HepG2 (cell line): ENCODE measurements around the gene RBBP5. TPM values are rescaled to one million over a fixed set of nuclear protein-coding genes. Genes with fewer than 3 reads are reported as not detected.

Source experiments
- ATAC-seq: fragments of 200-7000 bp; cut with Tn5 transposase; 3 replicates; pipeline ENCODE4 v1.9.1; 2020; ENCODE audit warnings: mild to moderate bottlenecking, moderate library complexity
- BruUV-seq: library from RNA; stranded (reverse); fragments of 400-500 nt; replicated peaks from 2 replicates; lab custom pipeline; 2021; lab: Mats Ljungman, UMichigan
- CTCF ChIA-PET: fragments of 300-600 bp; formaldehyde crosslinking; extraction: SDS; loops from one replicate; lab custom pipeline; 2021; ENCODE audit warnings: low total read pairs, inconsistent platforms, low intra/inter-chr PET ratio; lab: Yijun Ruan, JAX
- POLR2A ChIA-PET: fragments of 350-600 bp; sonication (Branson Sonifier 250); formaldehyde crosslinking; loops from one replicate; lab custom pipeline; 2020; ENCODE audit warnings: antibody characterized with exemption, inconsistent platforms; lab: Yijun Ruan, JAX
- DNase-seq: peaks from one replicate; pipeline ENCODE4 v3.0.0-alpha.2; 2015; ENCODE audit warnings: low spot score
- FAIRE-seq: peaks from 3 replicates; lab custom pipeline; 2011; peaks lifted over from hg19 to GRCh38; lab: Jason Lieb, UNC
- H2AFZ ChIP-seq: one replicate; pipeline ENCODE4 v1.6.1; 2011; ENCODE audit warnings: low read length, inconsistent platforms
- H3K27ac ChIP-seq: fragments of 300-600 bp; 3 replicates; pipeline ENCODE4 v1.8.0; 2011; ENCODE audit warnings: mixed run types, mild to moderate bottlenecking, mixed read lengths, low read length, inconsistent platforms; ENCODE audit not compliant: insufficient read depth; ENCODE audit errors: extremely low read length
- H3K27me3 ChIP-seq, 2 experiments: fragments of 200-600 bp in 1 of 2; 2 replicates in 1 of 2; 3 replicates in 1 of 2; pipeline versions ENCODE4 v1.6.0 to v1.8.0; 2011; ENCODE audit warnings: low read length in 2 of 2, mild to moderate bottlenecking in 2 of 2, moderate library complexity in 2 of 2, inconsistent platforms in 1 of 2; ENCODE audit not compliant: insufficient read depth in 2 of 2, control insufficient read depth in 1 of 2
- H3K36me3 ChIP-seq, 2 experiments: fragments of 200-600 bp in 1 of 2; replicated peaks in 1 of 2; 2 replicates in 1 of 2; 3 replicates in 1 of 2; pipeline versions ENCODE4 v1.5.1 to v1.8.0; 2011; ENCODE audit warnings: low read length in 2 of 2, inconsistent platforms in 1 of 2; ENCODE audit not compliant: insufficient read depth in 2 of 2, control insufficient read depth in 1 of 2
- H3K4me1 ChIP-seq: 2 replicates; pipeline ENCODE4 v1.5.1; 2012; ENCODE audit warnings: low read length, inconsistent platforms; ENCODE audit not compliant: insufficient read depth
- H3K4me2 ChIP-seq: 2 replicates; pipeline ENCODE4 v1.6.0; 2011; ENCODE audit warnings: low read depth, low read length, inconsistent platforms
- H3K4me3 ChIP-seq, 3 experiments: fragments of 200-600 bp in 1 of 3; sonication (generic), shearing (Covaris generic) in 1 of 3; replicated peaks in 1 of 3; 2 replicates each; pipeline ENCODE4 v1.5.1; 2011 to 2016; ENCODE audit warnings: low read length in 3 of 3, inconsistent platforms in 2 of 3, low read depth in 2 of 3, mild to moderate bottlenecking in 2 of 3, control low read depth in 1 of 3, mixed read lengths in 1 of 3; ENCODE audit not compliant: insufficient read depth in 1 of 3
- H3K79me2 ChIP-seq: one replicate; pipeline ENCODE4 v1.6.1; 2011; ENCODE audit warnings: low read length, inconsistent platforms; ENCODE audit not compliant: insufficient read depth
- H3K9ac ChIP-seq: 2 replicates; pipeline ENCODE4 v1.6.0; 2011; ENCODE audit warnings: mild to moderate bottlenecking, low read depth, low read length, inconsistent platforms; ENCODE audit not compliant: insufficient read depth
- H3K9me3 ChIP-seq: 2 replicates; pipeline ENCODE4 v1.5.1; 2012; ENCODE audit warnings: mild to moderate bottlenecking, low read length
- H4K20me1 ChIP-seq: 2 replicates; pipeline ENCODE4 v1.6.0; 2011; ENCODE audit warnings: inconsistent platforms, mild to moderate bottlenecking, low read length, moderate library complexity; ENCODE audit not compliant: insufficient read depth
- ARID3A ChIP-seq: IDR thresholded peaks from 2 replicates; pipeline ENCODE4 v1.6.1; 2012; ENCODE audit warnings: low read depth, low read length, improper control_type of control experiment
- E2F1 ChIP-seq: sonication (generic); formaldehyde crosslinking; IDR thresholded peaks from 2 replicates; pipeline ENCODE4 v1.5.0; 2020; ENCODE audit warnings: missing genetic modification reagents
- HIVEP1 ChIP-seq: sonication (generic); formaldehyde crosslinking; IDR thresholded peaks from 2 replicates; pipeline ENCODE4 v1.4.0; 2020; ENCODE audit warnings: mild to moderate bottlenecking, missing genetic modification reagents
- HOXA5 ChIP-seq: sonication (generic); formaldehyde crosslinking; IDR thresholded peaks from 2 replicates; pipeline ENCODE4 v1.4.0; 2020; ENCODE audit warnings: missing genetic modification reagents
- SIX1 ChIP-seq: sonication (generic); formaldehyde crosslinking; IDR thresholded peaks from 2 replicates; pipeline ENCODE4 v1.4.0; 2020; ENCODE audit warnings: missing genetic modification reagents, borderline replicate concordance
- ZBTB7B ChIP-seq: sonication (generic); formaldehyde crosslinking; IDR thresholded peaks from 2 replicates; pipeline ENCODE4 v1.4.0; 2020; ENCODE audit warnings: missing genetic modification reagents
- ZHX1 ChIP-seq: sonication (generic); formaldehyde crosslinking; IDR thresholded peaks from 2 replicates; pipeline ENCODE4 v1.8.1; 2022; ENCODE audit warnings: low read depth, mild to moderate bottlenecking, missing genetic modification reagents
- ZNF136 ChIP-seq: sonication (generic); formaldehyde crosslinking; IDR thresholded peaks from 2 replicates; pipeline ENCODE4 v1.8.1; 2022; ENCODE audit warnings: low read depth, mild to moderate bottlenecking, moderate library complexity, missing genetic modification reagents
- ZNF460 ChIP-seq: sonication (generic); formaldehyde crosslinking; IDR thresholded peaks from 2 replicates; pipeline ENCODE4 v1.5.1; 2020; ENCODE audit warnings: missing genetic modification reagents, mild to moderate bottlenecking, borderline replicate concordance
- ZNF773 ChIP-seq: sonication (generic); formaldehyde crosslinking; IDR thresholded peaks from 2 replicates; pipeline ENCODE4 v1.4.0; 2020; ENCODE audit warnings: missing genetic modification reagents, borderline replicate concordance
- WGBS: methylation state at CpG from one replicate; pipeline ENCODE4 v1.1.6; 2017; ENCODE audit warnings: low lambda C conversion rate; 5-methylcytosine and 5-hydroxymethylcytosine counted together
- in situ Hi-C: cut with HindIII; loops from 2 replicates; pipeline ENCODE4 v1.10.0; 2017; ENCODE audit warnings: low pct_unique_long_range_greater_than_20kb; ENCODE audit not compliant: extremely low pct_ligation_motif_present
- intact Hi-C: fragments of 100-400 bp; cut with micrococcal nuclease; formaldehyde crosslinking; loops from one replicate; pipeline ENCODE4 v1.10.0; 2022; ENCODE audit not compliant: unreplicated experiment
- polyA plus RNA-seq, 8 experiments: library from polyadenylated mRNA; depleted of rRNA in 3 of 8; stranded (reverse) in 7 of 8; unstranded in 1 of 8; fragments of >200 nt; fragmentation: Illumina TruSeq in 4 of 8; extraction: Trizol in 4 of 8; gene quantifications; 2 replicates each; pipeline versions ENCODE4 v1.2.1 to v1.2.3, GENCODE V29; 2011 to 2016; ENCODE audit warnings: low read depth in 4 of 8, missing spikeins in 1 of 8, mixed read lengths in 1 of 8; ENCODE audit not compliant: insufficient read depth in 1 of 8
- total RNA-seq, 5 experiments: library from RNA; depleted of rRNA; stranded (reverse); fragments of >200 nt; fragmentation: Illumina TruSeq; extraction: Trizol; gene quantifications; 2 replicates each; pipeline ENCODE4 v1.2.3, GENCODE V29; 2016; ENCODE audit warnings: low read depth in 1 of 5
- TF ChIP-seq, protein P1 (sequence below): sonication (generic); formaldehyde crosslinking; IDR thresholded peaks from 2 replicates; pipeline ENCODE4 v1.8.1; 2023; ENCODE audit warnings: missing genetic modification reagents, inconsistent platforms, borderline replicate concordance

RBBP5 gene
- total and polyA plus RNA-seq, 2 of the 13 experiments (the other 11 are each of a cell fraction or from before 2014, with no cell fraction given) = 6.6 to 17.1 TPM

DNA sequence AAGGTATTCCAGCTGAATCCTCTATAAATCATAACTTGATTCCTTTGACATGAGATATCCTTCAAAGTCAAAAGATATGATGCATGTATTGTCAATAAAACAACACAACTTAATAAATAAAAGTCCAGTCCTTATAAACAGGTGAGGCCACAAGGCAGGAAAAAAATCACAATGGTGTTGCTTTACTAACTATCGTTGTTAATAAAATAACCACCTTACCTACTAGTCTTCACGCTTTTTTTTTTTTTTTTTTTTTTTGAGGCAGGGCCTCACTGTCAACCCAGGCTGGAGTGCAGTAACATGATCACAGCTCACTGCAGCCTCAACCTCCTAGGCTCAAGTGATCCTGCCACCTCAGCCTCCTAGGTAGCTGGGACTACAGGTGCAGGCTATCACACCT is 37.4 kb downstream of the RBBP5 start, which contains the start of gene TMEM81:
TSS of gene TMEM81 (minus strand) at position 101 of the 400 bp plus-strand sequence. CDS start 140 bp downstream, outside the sequence.
- no peaks in the 10 kb centered on the region for H4K20me1 ChIP-seq
- no peak within 1 kb of the TSS for H3K27ac ChIP-seq
- no peak within 1 kb of the TSS for H3K4me2 ChIP-seq
- no peaks in the 10 kb centered on the region for H3K27me3 ChIP-seq
- H3K4me3 ChIP-seq = no peak within 1 kb of the TSS
- FAIRE-seq = no peak
- WGBS = 98% methylated on average over 2 of the region's 2 CpGs
- no peaks in the 10 kb centered on the region for H3K4me1 ChIP-seq
- no peaks in the 10 kb centered on the region for H3K9me3 ChIP-seq
- no TSS peak for BruUV-seq
- ATAC-seq = no peak
- H3K9ac ChIP-seq = no peak within 1 kb of the TSS
- H3K36me3 ChIP-seq = peaks cover 2 to 31% of the 10 kb centered on the region in 2 experiments; a peak in 3 of 5 replicates
- DNase-seq = no peak
- TF ChIP-seq ZNF773 (CRISPR knock-in tag) (no peak), HIVEP1 (CRISPR knock-in tag) (no peak), ZHX1 (CRISPR knock-in tag) (no peak), HOXA5 (CRISPR knock-in tag) (no peak), ZNF136 (no peak), ZBTB7B (CRISPR knock-in tag) (no peak), SIX1 (CRISPR knock-in tag) (no peak), E2F1 (CRISPR knock-in tag) (no peak), ZNF460 (CRISPR knock-in tag) (no peak), ARID3A (no peak)
- TF ChIP-seq, protein P1, sequence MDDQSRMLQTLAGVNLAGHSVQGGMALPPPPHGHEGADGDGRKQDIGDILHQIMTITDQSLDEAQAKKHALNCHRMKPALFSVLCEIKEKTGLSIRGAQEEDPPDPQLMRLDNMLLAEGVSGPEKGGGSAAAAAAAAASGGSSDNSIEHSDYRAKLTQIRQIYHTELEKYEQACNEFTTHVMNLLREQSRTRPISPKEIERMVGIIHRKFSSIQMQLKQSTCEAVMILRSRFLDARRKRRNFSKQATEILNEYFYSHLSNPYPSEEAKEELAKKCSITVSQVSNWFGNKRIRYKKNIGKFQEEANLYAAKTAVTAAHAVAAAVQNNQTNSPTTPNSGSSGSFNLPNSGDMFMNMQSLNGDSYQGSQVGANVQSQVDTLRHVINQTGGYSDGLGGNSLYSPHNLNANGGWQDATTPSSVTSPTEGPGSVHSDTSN (CRISPR knock-in tag) = no peak
- in situ Hi-C loops (no loop called here), intact Hi-C loops (no loop called here)
- H3K79me2 ChIP-seq = no peaks in the 10 kb centered on the region
- ChIA-PET POLR2A (no interaction called here), CTCF (no interaction called here)
- no peak within 1 kb of the TSS for H2AFZ ChIP-seq
